ENCODE results near the gene PDZD8.

- TF ChIP-seq CTCF (IDR thresholded peaks at IDR 0.05; ENCODE audit: insufficient read depth, low read depth, low read length) = no peak
- TF ChIP-seq EZH2 (IDR thresholded peaks at IDR 0.05; ENCODE audit: insufficient read depth, low read length) = no peak
Observed at GRCh38 chr10:117239051-117239450, 136.2 kb downstream of the PDZD8 start.
